ENCODE measurements around the gene VPS33A.

GRCh38 chr12:122235741-122236140, 30.6 kb downstream of the VPS33A start:
- TF ChIP-seq CTCF (IDR thresholded peaks at IDR 0.05; ENCODE audit: low read length): no peak
- no peak for TF ChIP-seq EZH2 (optimal IDR thresholded peaks at IDR 0.05; ENCODE audit: low read depth, low read length)
- no peak for TF ChIP-seq EZH2phosphoT487 (IDR thresholded peaks at IDR 0.05; ENCODE audit: low read length)
